C4-2B (cell line): ENCODE measurements around the gene GUCA1A.
"Not testable (repeated sequence)": the region's sequence is repeated elsewhere in the genome, so short reads cannot be mapped to it uniquely, and the experiment has no call there.

Experiments
- H3K27ac ChIP-seq: fragments of 450-650 bp; 2 replicates; pipeline ENCODE4 v1.5.1; 2017
- CTCF ChIP-seq: fragments of 450-650 bp; conservative IDR thresholded peaks from 2 replicates; pipeline ENCODE4 v1.5.1; 2017; ENCODE audit warnings: mild to moderate bottlenecking
- ZFX ChIP-seq: fragments of 450-650 bp; IDR thresholded peaks from 2 replicates; pipeline ENCODE4 v1.6.1; 2017

GUCA1A gene

DNA sequence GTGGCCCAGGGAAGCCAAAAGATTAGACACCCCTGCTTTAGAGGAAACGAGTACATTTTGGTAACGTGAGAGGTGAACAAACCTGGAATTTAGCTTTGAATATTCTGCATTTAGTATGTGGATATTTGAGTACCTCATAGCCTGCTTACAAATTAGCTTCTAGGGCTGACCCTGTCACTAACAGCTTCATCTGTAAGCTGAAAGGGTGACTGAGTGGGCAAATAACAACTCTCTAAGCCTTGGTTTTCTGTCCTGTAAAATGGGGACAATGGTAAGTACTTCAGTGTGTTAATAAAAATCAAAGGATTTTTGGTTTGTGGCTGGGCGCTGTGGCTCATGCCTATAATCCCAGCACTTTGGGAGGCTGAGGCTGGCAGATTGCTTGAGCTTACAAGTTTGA, 30.0 kb downstream of the GUCA1A start:
- TF ChIP-seq ZFX, result no peak
- no peak for TF ChIP-seq CTCF
- H3K27ac ChIP-seq, result no peak overlapping the region

DNA sequence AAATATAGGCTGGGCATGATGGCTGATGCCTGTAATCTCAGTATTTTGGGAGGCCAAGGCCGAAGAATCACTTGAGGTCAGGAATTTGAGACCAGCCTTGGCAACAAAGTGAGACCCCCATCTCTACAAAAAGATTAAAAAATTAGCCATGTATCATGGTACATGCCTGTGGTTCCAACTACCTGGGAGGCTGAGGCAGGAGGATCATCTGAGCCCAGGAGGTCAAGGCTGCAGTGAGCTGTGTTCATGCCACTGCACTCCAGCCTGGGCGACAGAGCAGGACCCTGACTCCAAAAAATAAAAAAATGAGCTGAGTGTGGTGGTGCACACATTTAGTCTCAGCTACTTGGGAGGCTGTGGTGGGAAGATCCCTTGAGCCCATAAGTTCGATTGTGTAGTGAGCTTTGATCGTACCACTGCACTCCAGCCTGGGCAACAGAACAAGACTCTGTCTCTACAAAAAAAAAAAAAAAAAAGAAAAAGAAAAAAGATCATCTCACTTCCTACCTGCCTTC, 31.7 kb downstream of the GUCA1A start:
- no peak for TF ChIP-seq ZFX
- TF ChIP-seq CTCF, result no peak
- H3K27ac ChIP-seq, result no peak overlapping the region

- not testable (repeated sequence) for H3K27ac ChIP-seq
These were observed 34.4 kb downstream of the GUCA1A start for GRCh38 chr6:42207559-42207958.

- TF ChIP-seq CTCF, result no peak
- no peak for TF ChIP-seq ZFX
- no peak overlapping the region for H3K27ac ChIP-seq
These were observed 37.4 kb downstream of the GUCA1A start for GRCh38 chr6:42210551-42210950.

DNA sequence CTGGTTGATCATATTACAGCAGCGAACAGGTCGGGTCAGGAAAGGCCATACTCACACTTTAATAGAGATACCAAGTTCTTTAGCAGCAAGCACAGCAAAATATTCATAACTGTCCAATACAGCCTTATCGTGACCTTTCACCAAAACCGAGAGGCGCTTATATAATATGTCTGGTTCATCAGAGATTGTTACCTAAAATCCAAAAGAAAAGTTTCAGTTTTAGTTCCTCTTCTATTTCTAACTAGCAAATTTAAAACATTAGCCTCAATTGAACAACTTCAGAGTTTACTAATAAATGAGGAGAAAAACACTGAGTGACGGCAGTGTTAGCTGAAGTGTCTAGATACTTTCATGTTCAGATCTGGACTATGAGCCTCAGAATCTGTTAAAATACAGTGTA, 38.6 kb downstream of the GUCA1A start:
- TF ChIP-seq CTCF (no peak), ZFX (no peak)
- H3K27ac ChIP-seq, result no peak overlapping the region

- TF ChIP-seq ZFX (no peak), CTCF (no peak)
- H3K27ac ChIP-seq, result no peak overlapping the region
These were observed 39.3 kb downstream of the GUCA1A start for GRCh38 chr6:42212442-42212841.

DNA sequence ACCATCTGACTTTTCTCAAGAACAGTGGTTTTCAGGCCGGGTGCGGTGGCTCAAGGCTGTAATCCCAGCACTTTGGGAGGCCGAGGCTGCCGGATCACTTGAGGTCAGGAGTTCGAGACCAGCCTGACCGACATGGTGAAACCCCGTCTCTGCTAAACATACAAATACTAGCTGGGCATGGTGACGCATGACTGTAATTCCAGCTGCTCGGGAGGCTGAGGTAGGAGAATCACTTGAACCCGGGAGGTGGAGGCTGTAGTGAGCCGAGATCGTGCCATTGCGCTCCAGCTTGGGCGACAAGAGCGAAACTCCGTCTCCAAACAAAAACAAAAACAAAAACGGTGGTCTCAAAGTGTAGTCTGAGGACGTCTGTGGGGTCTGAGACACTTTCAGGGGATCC, 43.3 kb downstream of the GUCA1A start:
- H3K27ac ChIP-seq, result peak overlapping the region; percentile 9; the same call in 1 of the 2 replicates

GRCh38 chr6:42217157-42217518, 44.0 kb downstream of the GUCA1A start:
- peak overlapping the region; percentile 75 for H3K27ac ChIP-seq

More at GRCh38 chr6:42217157-42217518, 44.0 kb downstream of the GUCA1A start:
- no peak for TF ChIP-seq ZFX
- no peak for TF ChIP-seq CTCF
